ENCODE measurements around the gene FGF11.
A peak's percentile ranks its signal among the peaks of the same experiment; 100 is the strongest.

The FGF11 gene

DNA sequence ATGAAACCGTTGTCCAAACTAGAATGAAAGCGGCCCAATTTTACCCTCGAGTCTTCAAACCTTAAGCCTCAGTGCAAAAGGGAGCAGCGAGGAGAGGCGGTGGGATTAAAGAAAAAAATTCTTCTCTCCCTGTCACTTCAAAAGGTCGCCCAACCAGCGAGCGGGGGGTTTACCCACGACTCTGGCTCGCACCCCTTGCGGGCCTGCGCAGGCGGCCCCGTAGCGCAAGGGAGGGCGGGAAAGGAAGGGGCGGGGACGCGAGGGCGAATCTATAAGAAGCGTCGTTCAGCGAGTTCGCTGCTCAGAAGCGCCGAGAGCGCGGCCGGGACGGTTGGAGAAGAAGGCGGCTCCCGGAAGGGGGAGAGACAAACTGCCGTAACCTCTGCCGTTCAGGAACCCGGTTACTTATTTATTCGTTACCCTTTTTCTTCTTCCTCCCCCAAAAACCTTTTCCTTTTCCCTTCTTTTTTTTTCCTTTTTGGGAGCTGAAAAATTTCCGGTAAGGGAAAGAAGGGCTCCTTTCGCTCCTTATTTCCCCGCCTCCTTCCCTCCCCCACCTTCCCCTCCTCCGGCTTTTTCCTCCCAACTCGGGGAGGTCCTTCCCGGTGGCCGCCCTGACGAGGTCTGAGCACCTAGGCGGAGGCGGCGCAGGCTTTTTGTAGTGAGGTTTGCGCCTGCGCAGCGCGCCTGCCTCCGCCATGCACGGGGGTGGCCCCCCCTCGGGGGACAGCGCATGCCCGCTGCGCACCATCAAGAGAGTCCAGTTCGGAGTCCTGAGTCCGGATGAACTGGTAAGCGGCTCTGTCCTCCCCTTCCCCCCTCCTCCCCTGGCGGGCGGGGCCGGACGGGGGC, 45.0 kb downstream of the FGF11 start, which contains the start of gene POLR2A:
Gene POLR2A (plus strand): TSS at position 300 of the 852 bp plus-strand sequence.
- intact Hi-C loops (cut with DNase I), result no loop called here
- DNase-seq, result peak; percentile 95 to 99 (median 98)

DNA sequence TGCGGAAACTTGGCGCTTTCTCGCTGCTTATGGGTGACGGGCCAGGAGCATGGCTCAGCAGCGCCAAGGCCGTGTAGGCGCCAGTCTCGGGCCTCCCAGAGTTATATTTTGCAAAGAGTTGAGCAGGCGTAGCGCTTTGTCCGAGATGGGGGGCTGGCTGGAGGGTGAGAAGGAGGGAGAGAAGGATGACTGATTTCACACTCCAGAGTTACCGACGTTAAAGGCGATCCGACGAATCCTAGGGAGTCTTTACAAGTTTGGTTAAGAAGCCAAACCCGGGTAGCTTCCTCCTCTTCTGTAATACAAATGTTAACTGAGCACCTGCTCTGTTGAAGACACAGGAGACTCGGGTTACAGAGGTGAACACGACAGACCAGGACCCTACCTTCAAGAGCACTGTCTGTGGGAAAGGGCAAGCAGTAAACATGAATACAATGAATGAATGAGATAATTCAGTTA, 45.6 kb downstream of the FGF11 start:
- intact Hi-C loops (cut with DNase I), result no loop called here

DNA sequence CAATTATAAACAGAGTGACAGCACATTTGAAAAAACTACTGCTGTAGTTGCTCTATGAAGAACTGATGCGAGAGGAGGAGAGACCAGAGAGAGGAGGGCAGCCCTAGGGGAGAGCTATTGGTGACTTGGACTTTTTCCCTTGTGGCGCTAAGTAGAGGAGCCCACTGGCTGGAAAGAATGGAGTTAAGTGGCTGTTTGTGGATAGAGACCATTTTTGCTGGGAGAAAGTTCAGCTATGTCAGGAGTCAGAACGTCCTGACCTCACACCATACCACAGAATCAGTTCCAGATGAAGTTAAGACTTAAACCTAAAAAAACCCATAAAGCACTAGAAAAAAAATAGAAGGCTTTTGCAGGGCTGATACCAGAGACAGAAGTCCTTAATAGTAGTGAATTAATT, 46.9 kb downstream of the FGF11 start:
- no peak for DNase-seq
- intact Hi-C loops (cut with DNase I), result no loop called here

More for the DNA sequence above, 45.6 kb downstream of the FGF11 start:
- DNase-seq, result no peak

DNA sequence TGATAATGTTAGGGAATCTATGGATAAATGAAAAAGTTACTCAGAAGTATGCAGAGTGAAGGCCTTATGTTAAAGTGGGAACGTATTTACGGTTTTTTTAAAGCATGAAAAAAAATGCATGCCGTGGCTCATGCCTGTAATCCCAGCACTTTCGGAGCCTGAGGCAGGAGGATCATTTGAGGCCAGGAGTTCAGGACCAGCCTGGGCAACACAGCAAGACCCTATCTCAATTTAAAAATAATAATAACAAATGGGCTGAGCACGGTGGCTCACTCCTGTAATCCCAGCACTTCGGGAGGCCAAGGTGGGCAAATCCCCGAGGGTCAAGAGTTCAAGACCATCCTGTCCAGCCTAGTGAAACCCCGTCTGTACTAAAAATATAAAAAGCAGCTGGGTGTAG, 50.8 kb downstream of the FGF11 start:
- intact Hi-C loops (cut with DNase I), result no loop called here
- DNase-seq, result no peak

DNA sequence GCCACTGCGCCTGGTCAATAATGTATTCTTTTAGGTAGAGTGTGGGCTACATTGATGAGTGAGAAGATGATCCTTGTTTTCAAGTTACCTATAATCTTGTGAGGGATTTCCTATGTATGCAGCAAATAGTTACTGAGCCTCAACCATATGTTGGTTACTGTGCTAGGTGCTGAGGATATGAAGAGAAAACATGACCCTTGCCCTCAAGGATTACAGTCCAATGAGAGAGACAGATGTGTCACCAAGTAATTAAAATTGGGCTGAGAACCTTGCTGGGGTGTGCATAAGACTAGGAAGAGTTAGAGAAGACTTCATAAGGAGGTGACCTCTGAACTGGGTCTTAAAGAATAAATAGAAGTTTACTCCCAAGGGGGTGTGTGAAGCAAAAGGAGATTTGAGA, 52.3 kb downstream of the FGF11 start:
- no peak for DNase-seq
- intact Hi-C loops (cut with DNase I), result no loop called here

DNA sequence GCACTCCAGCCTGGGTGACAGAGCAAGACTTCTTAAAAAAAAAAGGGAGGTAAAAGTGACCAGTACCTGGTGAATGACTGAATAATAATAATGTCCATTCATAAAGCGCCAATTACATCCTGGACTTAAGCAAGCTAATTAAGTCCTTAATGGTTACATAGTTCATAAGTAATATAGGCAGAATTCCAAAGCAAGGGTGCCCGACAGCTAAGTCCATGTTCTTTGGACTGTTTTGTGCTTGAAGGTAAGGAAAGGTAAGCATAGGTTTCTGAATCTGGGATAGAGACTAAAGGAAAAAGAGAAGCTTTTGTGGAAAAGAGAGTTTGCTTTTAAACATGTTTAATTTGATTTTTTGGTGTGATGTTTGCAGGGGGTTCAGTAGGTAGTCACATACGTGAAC, 54.6 kb downstream of the FGF11 start:
- intact Hi-C loops (cut with DNase I), result no loop called here
- DNase-seq, result no peak

Data from head of caudate nucleus (tissue), 42 donors.